ENCODE measurements around the gene PCDHGB2.
"Not testable (repeated sequence)": the region's sequence is repeated elsewhere in the genome, so short reads cannot be mapped to it uniquely, and the experiment has no call there.

PCDHGB2 gene

DNA sequence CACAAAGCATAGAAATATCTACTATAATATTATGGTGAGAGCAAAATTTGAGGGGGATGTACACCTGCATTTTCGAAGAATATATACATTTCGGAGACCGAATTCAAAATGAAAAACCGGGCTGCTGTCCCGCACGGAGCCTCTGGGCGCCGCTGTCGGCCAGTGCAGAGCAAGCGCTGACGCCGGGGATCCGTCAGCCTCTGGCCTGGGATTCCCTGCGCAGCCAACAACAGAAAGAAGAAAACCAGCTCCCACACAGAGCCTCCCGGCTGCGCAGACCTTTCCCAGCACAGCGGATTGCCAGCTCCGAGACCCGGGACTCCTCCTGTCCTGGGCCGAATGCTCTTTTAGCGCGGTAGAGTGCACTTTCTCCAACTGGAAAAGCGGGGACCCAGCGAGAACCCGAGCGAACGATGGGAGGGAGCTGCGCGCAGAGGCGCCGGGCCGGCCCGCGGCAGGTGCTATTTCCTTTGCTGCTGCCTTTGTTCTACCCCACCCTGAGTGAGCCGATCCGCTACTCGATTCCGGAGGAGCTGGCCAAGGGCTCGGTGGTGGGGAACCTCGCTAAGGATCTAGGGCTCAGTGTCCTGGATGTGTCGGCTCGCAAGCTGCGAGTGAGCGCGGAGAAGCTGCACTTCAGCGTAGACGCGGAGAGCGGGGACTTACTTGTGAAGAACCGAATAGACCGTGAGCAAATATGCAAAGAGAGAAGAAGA lies 48.2 kb downstream of the PCDHGB2 start, which contains the start of gene PCDHGB6:
Gene PCDHGB6, plus strand, starts transcription at position 232 of the 716 bp plus-strand sequence. Its CDS starts 182 bp downstream, at position 414.
- H3K9me3 Mint-ChIP-seq, result peaks cover 20% of the 10 kb centered on the region
- H3K27me3 Mint-ChIP-seq, result peaks cover 82% of the 10 kb centered on the region
- not testable (repeated sequence) for H3K27ac Mint-ChIP-seq; H3K36me3 Mint-ChIP-seq (ENCODE audit: low read depth); H3K4me1 Mint-ChIP-seq (ENCODE audit: low read depth)
- H3K4me3 Mint-ChIP-seq, result peak within 1 kb of the TSS; percentile 52
- peak; percentile 59 for DNase-seq

- H3K36me3 Mint-ChIP-seq (ENCODE audit: low read depth), result peaks cover 9% of the 10 kb centered on the region
- H3K27ac Mint-ChIP-seq, result no peak overlapping the region
- DNase-seq, result no peak
- peaks cover 23% of the 10 kb centered on the region for H3K9me3 Mint-ChIP-seq
- H3K4me1 Mint-ChIP-seq (ENCODE audit: low read depth), result peaks cover 16% of the 10 kb centered on the region
- peaks cover 82% of the 10 kb centered on the region for H3K27me3 Mint-ChIP-seq
- H3K4me3 Mint-ChIP-seq, result no peak overlapping the region
Measured at GRCh38 chr5:141409598-141410306, 50.0 kb downstream of the PCDHGB2 start.

- Mint-ChIP-seq H3K27ac (no peak overlapping the region), H3K27me3 (peaks cover 81% of the 10 kb centered on the region), H3K4me3 (no peak overlapping the region), H3K9me3 (peaks cover 23% of the 10 kb centered on the region), H3K4me1 (ENCODE audit: low read depth) (peaks cover 19% of the 10 kb centered on the region), H3K36me3 (ENCODE audit: low read depth) (peaks cover 9% of the 10 kb centered on the region)
- DNase-seq, result no peak
Measured at GRCh38 chr5:141411575-141411974, 51.8 kb downstream of the PCDHGB2 start.

All from activated T-cell treated with anti-CD3 and anti-CD28 coated beads, Interleukin-2, amount 50 U/mL, for 24 hours (primary cell).